Activated effector memory CD4-positive, alpha-beta T cell treated with anti-CD3 and anti-CD28 coated beads, Interleukin-2, amount 50 U/mL, for 16 hours (primary cell): ENCODE measurements around the gene IL15.
"Not testable (repeated sequence)": the region's sequence is repeated elsewhere in the genome, so short reads cannot be mapped to it uniquely, and the experiment has no call there.

Experiments used
- DNase-seq: peaks from one replicate; pipeline ENCODE4 v3.0.0-alpha.2; 2020

The IL15 gene

GRCh38 chr4:141652161-141652778 lies 15.9 kb downstream of the IL15 start:
- DNase-seq, result no peak

DNA sequence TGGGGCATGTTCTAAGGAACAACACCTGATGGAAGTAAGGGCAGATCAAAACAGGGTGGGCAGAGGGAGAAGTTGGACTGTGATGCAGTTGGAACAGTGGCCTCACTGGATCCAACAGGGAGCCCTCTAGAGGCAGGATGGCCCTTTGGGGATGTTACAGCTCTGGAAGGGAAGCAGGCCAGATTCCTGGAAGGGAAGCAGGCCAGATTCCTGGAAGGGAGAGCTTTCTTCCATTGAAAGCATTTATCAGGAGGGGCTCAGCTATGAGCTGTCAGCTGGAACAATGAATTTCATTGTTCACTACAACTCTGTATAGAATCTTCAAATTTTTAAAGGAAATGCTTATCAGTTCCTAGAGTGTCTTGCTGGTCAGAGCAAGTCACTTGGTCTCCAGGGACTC lies 17.7 kb downstream of the IL15 start:
- DNase-seq, result no peak

DNA sequence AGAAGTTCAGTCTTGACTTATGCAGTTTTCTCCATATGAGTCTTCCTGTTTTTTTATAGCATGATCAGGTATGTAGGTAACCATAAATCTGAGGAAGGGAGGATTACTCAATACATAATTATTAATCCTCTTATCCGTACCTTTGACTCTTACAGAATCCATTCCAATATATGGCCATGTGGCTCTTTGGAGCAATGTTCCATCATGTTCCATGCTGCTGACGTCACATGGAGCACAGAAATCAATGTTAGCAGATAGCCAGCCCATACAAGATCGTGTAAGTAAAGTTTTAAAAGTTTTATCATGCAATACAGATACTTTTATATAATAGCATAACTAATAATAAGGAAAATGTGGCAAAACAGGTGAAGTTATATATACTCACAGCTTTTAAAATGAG lies 19.6 kb downstream of the IL15 start:
- DNase-seq, result no peak

DNA sequence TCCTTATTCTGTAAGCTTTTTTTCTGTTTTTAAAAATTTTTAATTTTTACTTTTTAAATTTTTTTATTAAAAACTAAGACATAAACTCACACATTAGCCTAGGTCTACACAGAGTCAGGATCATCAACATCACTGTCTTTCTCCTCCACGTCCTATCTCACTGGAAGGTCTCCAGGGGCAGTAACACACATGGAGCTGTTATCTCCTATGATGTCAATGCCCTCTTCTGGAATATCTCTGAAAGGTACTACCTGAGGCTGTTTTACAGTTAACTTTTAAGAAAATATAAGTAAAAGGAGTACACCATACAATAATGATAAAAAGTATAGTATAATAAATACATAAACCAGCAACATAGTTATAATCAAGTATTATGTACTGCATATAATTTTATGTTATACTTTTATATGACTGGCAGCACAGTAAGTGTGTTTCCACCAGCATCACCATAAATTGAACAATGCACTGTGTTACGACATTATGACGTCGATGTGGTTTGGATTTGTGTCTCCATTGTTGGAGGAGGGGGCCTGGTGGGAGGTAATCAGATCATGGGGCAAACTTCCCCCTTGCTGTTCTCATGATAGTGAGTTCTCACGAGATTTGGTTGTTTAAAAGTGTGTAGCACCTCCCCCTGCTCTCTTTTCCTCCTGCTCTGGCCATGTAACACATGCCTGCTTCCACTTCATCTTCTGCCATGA lies 21.3 kb downstream of the IL15 start:
- DNase-seq, result no peak

- DNase-seq, result no peak
Measured at GRCh38 chr4:141658309-141658708, 21.9 kb downstream of the IL15 start.

- DNase-seq, result no peak
Measured at GRCh38 chr4:141659539-141659938, 23.2 kb downstream of the IL15 start.

DNA sequence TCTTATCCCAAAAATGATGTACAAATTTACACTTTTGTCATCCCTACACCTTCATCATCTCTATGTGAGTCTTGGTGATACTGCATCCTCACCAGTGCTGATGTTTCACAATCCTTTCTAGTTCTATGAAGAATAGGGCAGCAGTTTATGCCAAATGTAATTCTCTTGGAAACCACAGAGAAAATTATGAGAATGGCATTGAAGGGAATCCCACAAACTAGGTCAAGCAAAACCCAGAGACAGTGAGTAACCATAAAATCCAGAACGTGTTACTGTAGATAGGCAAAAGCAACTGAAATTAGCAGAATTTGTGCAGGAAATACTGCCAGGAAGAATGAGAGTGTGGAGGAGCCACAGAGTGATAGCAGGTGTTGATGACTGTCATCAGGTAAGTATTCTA lies 24.5 kb downstream of the IL15 start:
- DNase-seq, result no peak

- DNase-seq, result no peak
Measured at GRCh38 chr4:141668200-141668910, 32.0 kb downstream of the IL15 start.

DNA sequence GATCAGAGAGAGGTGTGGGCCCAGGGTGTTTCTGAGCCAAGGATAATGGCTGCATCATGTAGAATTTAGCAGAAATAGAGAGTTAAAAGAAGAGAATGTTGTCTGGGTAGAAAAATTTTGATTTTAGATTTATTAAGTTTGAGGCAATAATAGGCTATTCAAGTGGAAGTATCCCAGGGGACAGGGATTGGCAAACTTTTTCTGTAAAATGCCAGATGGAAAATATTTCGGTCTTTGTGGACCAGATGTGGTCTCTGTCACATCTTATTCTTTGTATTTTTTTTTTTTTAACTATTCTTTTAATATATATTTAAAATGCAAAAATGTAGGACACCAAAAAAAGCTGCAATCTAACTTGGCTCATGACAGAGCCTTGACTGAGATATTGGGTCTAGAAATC lies 33.1 kb downstream of the IL15 start:
- no peak for DNase-seq

- DNase-seq, result no peak
Measured at GRCh38 chr4:141675384-141675783, 39.0 kb downstream of the IL15 start.

- DNase-seq, result no peak
Measured at GRCh38 chr4:141676087-141676670, 39.8 kb downstream of the IL15 start.

- DNase-seq, result no peak
Measured at GRCh38 chr4:141680060-141680459, 43.7 kb downstream of the IL15 start.

DNA sequence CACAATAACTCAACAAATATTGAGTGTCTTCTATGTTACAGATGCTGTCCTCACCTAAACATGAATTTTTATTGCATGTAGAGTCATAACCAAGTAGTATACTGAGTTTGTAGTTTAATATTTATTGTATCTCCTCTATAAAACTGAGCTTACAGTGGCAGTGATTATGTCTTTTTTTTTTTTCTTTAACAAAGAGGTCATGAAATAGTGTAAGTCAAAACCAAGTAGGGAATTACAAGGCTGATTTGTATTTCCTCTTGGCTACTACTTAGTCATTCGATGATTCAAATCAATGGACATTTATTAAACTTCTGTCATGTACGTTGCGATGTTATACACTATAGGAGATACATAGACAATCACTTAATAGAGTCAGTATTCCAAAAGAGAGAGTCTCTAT lies 48.4 kb downstream of the IL15 start:
- DNase-seq, result no peak

DNA sequence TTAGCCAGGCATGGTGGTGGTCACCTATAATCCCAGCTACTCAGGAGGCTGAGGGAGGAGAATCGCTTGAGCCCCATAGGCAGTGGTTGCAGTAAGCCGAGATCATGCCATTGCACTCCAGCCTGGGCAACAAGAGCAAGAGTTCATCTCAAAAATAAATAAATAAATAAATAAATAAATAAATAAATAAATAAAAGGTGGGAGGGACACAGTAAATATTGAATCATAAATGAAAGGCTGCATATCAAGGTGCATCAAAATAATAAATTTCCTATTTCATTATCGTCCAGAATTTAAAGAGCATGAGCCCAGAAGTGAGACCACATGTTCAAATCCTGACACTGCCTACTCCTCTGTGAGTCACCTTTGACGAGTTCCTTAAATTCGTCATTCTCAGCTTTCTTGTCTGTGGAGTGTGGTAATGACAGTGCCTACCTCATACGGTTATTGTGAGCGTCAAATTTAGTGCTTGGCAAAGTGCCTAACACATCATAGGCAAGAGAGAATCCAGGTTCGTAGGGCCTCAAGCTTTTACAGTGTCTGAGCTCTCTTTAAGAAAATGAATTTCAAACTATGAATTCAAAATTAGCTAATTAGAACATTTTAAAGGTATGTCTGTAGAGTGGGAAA lies 49.9 kb downstream of the IL15 start:
- no peak for DNase-seq

DNA sequence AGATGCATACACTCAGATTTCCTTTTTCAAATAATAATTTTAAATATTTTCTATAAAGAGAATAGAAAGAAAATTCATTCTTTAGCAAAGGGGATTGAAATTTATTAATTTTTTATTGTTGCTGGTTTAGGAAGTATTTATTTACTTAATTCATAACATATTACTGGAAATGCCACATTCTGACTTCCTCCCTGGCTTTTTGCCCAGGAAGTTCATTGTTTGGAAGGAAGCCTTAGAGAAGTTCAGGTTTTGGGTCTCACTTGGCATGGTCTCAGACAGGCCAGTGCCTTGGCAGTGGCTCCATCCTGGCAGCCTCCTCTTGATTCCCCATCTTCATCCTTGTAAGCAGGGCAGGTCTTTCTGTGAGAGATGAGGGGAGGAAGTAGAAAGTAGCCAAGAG lies 50.5 kb downstream of the IL15 start:
- DNase-seq, result no peak

- not testable (repeated sequence) for DNase-seq
Measured at GRCh38 chr4:141689726-141690296, 53.4 kb downstream of the IL15 start.

- not testable (repeated sequence) for DNase-seq
Measured at GRCh38 chr4:141691247-141691646, 54.9 kb downstream of the IL15 start.

DNA sequence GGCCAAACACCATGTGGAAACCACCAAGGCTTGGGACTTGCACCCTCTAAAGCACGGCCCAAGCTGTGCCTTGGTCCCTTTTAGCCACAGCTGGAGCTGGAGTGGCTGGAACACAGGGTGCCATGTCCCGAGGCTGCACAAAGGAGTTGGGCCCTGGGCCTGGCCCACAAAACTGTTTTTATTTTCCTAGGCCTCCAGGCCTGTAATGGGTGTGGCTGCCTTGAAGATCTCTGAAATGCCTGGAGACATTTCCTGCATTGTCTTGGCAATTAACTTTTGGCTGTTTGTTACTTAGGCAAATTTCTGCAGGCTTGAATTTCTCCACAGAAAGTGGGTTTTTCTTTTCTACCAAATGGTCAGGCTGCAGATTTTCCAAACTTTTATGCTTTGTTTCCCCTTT lies 55.7 kb downstream of the IL15 start:
- DNase-seq, result no peak

DNA sequence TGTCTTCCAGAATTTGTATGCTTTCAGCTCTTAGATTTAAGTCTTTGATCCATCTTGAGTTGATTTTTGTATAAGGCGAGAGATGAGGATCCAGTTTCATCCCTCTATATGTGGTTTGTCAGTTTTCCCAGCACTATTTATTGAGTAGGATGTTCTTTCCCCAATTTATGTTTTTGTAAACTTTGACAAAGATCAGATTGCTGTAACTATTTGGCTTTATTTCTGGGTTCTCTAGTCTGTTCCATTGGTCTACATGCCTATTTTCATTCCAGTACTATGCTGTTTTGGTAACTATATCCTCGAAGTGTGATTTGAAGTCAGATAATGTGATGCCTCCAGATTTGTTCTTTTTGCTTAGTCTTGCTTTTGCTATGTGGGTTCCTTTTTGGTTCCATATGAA lies 60.7 kb downstream of the IL15 start:
- DNase-seq, result no peak

- no peak for DNase-seq
Measured at GRCh38 chr4:141702472-141703182, 66.2 kb downstream of the IL15 start.

GRCh38 chr4:141703497-141703896 lies 67.1 kb downstream of the IL15 start:
- DNase-seq, result no peak

DNA sequence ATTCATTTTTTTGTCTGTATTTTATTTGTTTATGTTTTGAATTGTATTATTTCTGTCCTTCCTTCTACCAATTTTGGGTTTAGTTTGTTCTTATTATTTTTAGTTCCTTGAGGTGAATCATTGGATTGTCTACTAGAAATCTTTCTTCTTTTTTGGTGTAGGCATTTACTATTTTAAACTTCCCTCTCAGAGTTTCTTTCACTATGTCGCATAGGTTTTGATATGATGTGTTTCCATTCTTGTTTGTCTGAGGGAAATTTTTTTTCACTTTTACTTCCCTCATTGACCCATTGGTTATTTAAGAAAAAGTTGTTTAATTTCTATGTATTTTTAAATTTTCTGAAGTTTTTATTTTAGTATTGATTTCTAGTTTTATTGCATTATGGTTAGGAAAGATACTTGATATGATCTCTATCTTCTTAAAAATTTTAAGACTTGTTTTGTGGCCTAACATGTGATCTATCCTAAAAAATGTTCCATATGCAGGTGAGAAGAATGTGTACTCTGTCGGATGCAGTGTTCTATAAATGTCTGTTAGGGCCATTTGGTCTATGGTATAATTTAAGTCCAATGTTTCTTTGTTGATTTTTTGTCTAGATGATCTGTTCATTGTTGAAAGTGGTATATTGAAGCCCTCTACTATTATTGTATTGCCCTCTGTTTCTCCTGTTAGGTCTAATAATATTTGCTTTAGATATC lies 68.8 kb downstream of the IL15 start:
- no peak for DNase-seq
